Stimulated activated effector memory CD8-positive, alpha-beta T cell treated with anti-CD3 and anti-CD28 coated beads, Interleukin-12 subunit alpha, Interleukin-12 subunit beta, amount 100 ng/mL, for 72 hours (primary cell): ENCODE data around the gene SSR1.

Experiments
- ATAC-seq: fragments of 150-1000 bp; cut with Tn5 transposase; 2 replicates; pipeline ENCODE4 v1.10.0; 2021
- DNase-seq, 2 donors: peaks; one replicate each; pipeline ENCODE4 v3.0.0; 2021 to 2022; ENCODE audit warnings: low spot score in 2 of 2
- H3K27ac Mint-ChIP-seq: one replicate; pipeline ENCODE4 v1.8.0; 2022; ENCODE audit warnings: mild to moderate bottlenecking, mixed read lengths
- H3K36me3 Mint-ChIP-seq: one replicate; pipeline ENCODE4 v1.8.0; 2022; ENCODE audit warnings: mild to moderate bottlenecking, mixed read lengths
- H3K4me1 Mint-ChIP-seq: one replicate; pipeline ENCODE4 v1.8.0; 2022; ENCODE audit warnings: mixed read lengths
- H3K4me3 Mint-ChIP-seq: one replicate; pipeline ENCODE4 v1.8.0; 2022; ENCODE audit warnings: mild to moderate bottlenecking, mixed read lengths
- H3K9me3 Mint-ChIP-seq: one replicate; pipeline ENCODE4 v1.8.0; 2022; ENCODE audit warnings: mixed read lengths

The SSR1 gene

GRCh38 chr6:7230956-7231713 is 81.9 kb downstream of the SSR1 start:
- DNase-seq (no peak), ATAC-seq (no peak)
- Mint-ChIP-seq H3K27ac (no peak overlapping the region), H3K9me3 (no peaks in the 10 kb centered on the region), H3K36me3 (peaks cover 85% of the 10 kb centered on the region), H3K4me1 (peaks cover 21% of the 10 kb centered on the region), H3K4me3 (no peak overlapping the region)

- H3K4me3 Mint-ChIP-seq = no peak overlapping the region
- peaks cover 17% of the 10 kb centered on the region for H3K4me1 Mint-ChIP-seq
- H3K9me3 Mint-ChIP-seq = no peaks in the 10 kb centered on the region
- DNase-seq (no peak), ATAC-seq (no peak)
- peaks cover 85% of the 10 kb centered on the region for H3K36me3 Mint-ChIP-seq
- no peak overlapping the region for H3K27ac Mint-ChIP-seq
Measured at GRCh38 chr6:7230327-7230691, 82.7 kb downstream of the SSR1 start.

GRCh38 chr6:7229376-7230326 is 83.3 kb downstream of the SSR1 start:
- no peak for DNase-seq
- H3K9me3 Mint-ChIP-seq = no peaks in the 10 kb centered on the region
- peaks cover 13% of the 10 kb centered on the region for H3K4me1 Mint-ChIP-seq
- peaks cover 85% of the 10 kb centered on the region for H3K36me3 Mint-ChIP-seq
- no peak for ATAC-seq
- H3K27ac Mint-ChIP-seq = no peak overlapping the region
- H3K4me3 Mint-ChIP-seq = no peak overlapping the region

- peaks cover 91% of the 10 kb centered on the region for H3K36me3 Mint-ChIP-seq
- no peak for ATAC-seq
- H3K4me3 Mint-ChIP-seq = no peak overlapping the region
Measured at GRCh38 chr6:7228662-7229375, 84.2 kb downstream of the SSR1 start.

GRCh38 chr6:7224731-7225130 is 88.3 kb downstream of the SSR1 start:
- no peaks in the 10 kb centered on the region for H3K4me1 Mint-ChIP-seq
- H3K36me3 Mint-ChIP-seq = peaks cover 96% of the 10 kb centered on the region
- ATAC-seq (no peak), DNase-seq (no peak)
- no peak overlapping the region for H3K4me3 Mint-ChIP-seq
- H3K9me3 Mint-ChIP-seq = no peaks in the 10 kb centered on the region
- no peak overlapping the region for H3K27ac Mint-ChIP-seq

More at GRCh38 chr6:7228662-7229375, 84.2 kb downstream of the SSR1 start:
- Mint-ChIP-seq H3K9me3 (no peaks in the 10 kb centered on the region), H3K4me1 (peaks cover 8% of the 10 kb centered on the region), H3K27ac (no peak overlapping the region)
- DNase-seq = no peak

GRCh38 chr6:7222197-7222596 is 90.8 kb downstream of the SSR1 start:
- Mint-ChIP-seq H3K27ac (peak overlapping the region; percentile 61), H3K4me1 (no peaks in the 10 kb centered on the region), H3K4me3 (no peak overlapping the region), H3K9me3 (no peaks in the 10 kb centered on the region), H3K36me3 (peaks cover 81% of the 10 kb centered on the region)
- DNase-seq (no peak), ATAC-seq (no peak)

GRCh38 chr6:7219310-7219709 is 93.7 kb downstream of the SSR1 start:
- Mint-ChIP-seq H3K36me3 (peaks cover 84% of the 10 kb centered on the region), H3K4me1 (no peaks in the 10 kb centered on the region), H3K27ac (peak overlapping the region; percentile 68), H3K4me3 (no peak overlapping the region), H3K9me3 (no peaks in the 10 kb centered on the region)
- DNase-seq (no peak), ATAC-seq (peak; percentile 72)

GRCh38 chr6:7218406-7218988 is 94.5 kb downstream of the SSR1 start:
- Mint-ChIP-seq H3K9me3 (no peaks in the 10 kb centered on the region), H3K27ac (no peak overlapping the region)

More at GRCh38 chr6:7218406-7218988, 94.5 kb downstream of the SSR1 start:
- peaks cover 84% of the 10 kb centered on the region for H3K36me3 Mint-ChIP-seq
- ATAC-seq = no peak
- no peak overlapping the region for H3K4me3 Mint-ChIP-seq
- no peak for DNase-seq
- H3K4me1 Mint-ChIP-seq = no peaks in the 10 kb centered on the region
